Coronary artery (tissue), 2 donors: ENCODE data around the gene PLCE1.

Experiments used
- DNase-seq: peaks from one replicate; pipeline ENCODE4 v3.0.0-alpha.2; 2017; ENCODE audit warnings: low spot score
- H3K27ac ChIP-seq, 2 donors: fragments of 200-600 bp; sonication (generic); one replicate each; pipeline ENCODE4 v1.5.1; 2016 to 2019
- H3K4me3 ChIP-seq: fragments of 200-600 bp; sonication (generic); 2 replicates; pipeline ENCODE4 v1.5.1; 2016; ENCODE audit warnings: mild to moderate bottlenecking, moderate library complexity
- CTCF ChIP-seq: fragments of 200-600 bp; sonication (generic); IDR thresholded peaks from one replicate; pipeline ENCODE4 v1.5.1; 2019; ENCODE audit warnings: antibody characterized with exemption

Gene PLCE1

GRCh38 chr10:93973748-93974445 is 19.8 kb upstream of the PLCE1 start:
- no peak for DNase-seq
- no peak for TF ChIP-seq CTCF
- H3K27ac ChIP-seq = no peak overlapping the region

GRCh38 chr10:93977442-93977841 is 16.3 kb upstream of the PLCE1 start:
- TF ChIP-seq CTCF = no peak
- no peak overlapping the region for H3K4me3 ChIP-seq
- no peak overlapping the region for H3K27ac ChIP-seq
- no peak for DNase-seq

More at GRCh38 chr10:93973748-93974445, 19.8 kb upstream of the PLCE1 start:
- no peak overlapping the region for H3K4me3 ChIP-seq

- H3K4me3 ChIP-seq = no peak overlapping the region
- TF ChIP-seq CTCF = no peak
- no peak overlapping the region for H3K27ac ChIP-seq
- DNase-seq = no peak
Measured at GRCh38 chr10:93980486-93980885, 13.2 kb upstream of the PLCE1 start.

- peak overlapping the region in 1 of 2 donors; percentile 42 for H3K27ac ChIP-seq
- no peak for DNase-seq
- no peak overlapping the region for H3K4me3 ChIP-seq
- no peak for TF ChIP-seq CTCF
Measured at GRCh38 chr10:93991114-93991513, 2.6 kb upstream of the PLCE1 start.

GRCh38 chr10:93991596-93992284 is 2.0 kb upstream of the PLCE1 start:
- DNase-seq = peak; percentile 81
- Histone ChIP-seq H3K4me3 (peak overlapping the region; percentile 41), H3K27ac (peak overlapping the region; percentile 42 to 89)
- no peak for TF ChIP-seq CTCF

GRCh38 chr10:93992400-93993030 is 1.2 kb upstream of the PLCE1 start:
- Histone ChIP-seq H3K27ac (peak overlapping the region; percentile 42 to 89), H3K4me3 (no peak overlapping the region)
- no peak for DNase-seq
- no peak for TF ChIP-seq CTCF
